ENCODE measurements around the gene SEPTIN11. TPM values are rescaled to one million over a fixed set of nuclear protein-coding genes. Genes with fewer than 3 reads are reported as not detected.

The SEPTIN11 gene
- total RNA-seq, 1 experiment from 2014 or later, result 125 TPM

- H3K27me3 Mint-ChIP-seq (ENCODE audit: low read depth), result peaks cover 5% of the 10 kb centered on the region
- H3K27ac Mint-ChIP-seq, result no peak overlapping the region
- H3K9me3 Mint-ChIP-seq, result peaks cover 35% of the 10 kb centered on the region
- peaks cover 4% of the 10 kb centered on the region for H3K4me1 Mint-ChIP-seq
- ChIA-PET CTCF (no interaction called here), POLR2A (no interaction called here)
- ATAC-seq (no peak), DNase-seq (ENCODE audit: low spot score) (no peak)
- H3K4me3 Mint-ChIP-seq, result no peak overlapping the region
- H3K36me3 Mint-ChIP-seq, result peaks cover 10% of the 10 kb centered on the region
- TF ChIP-seq SMAD4 (CRISPR knock-in tag; IDR thresholded peaks at IDR 0.05), result no peak
- TF ChIP-seq TEAD1 (CRISPR knock-in tag; IDR thresholded peaks at IDR 0.05), result no peak
- TF ChIP-seq TCF7 (CRISPR knock-in tag; IDR thresholded peaks at IDR 0.05; ENCODE audit: low read depth), result no peak
- no peak for TF ChIP-seq AFF4 (CRISPR knock-in tag; IDR thresholded peaks at IDR 0.05; ENCODE audit: borderline replicate concordance)
- TF ChIP-seq CBFB (CRISPR knock-in tag; IDR thresholded peaks at IDR 0.05; ENCODE audit: low read depth), result no peak
- no peak for TF ChIP-seq RORB (CRISPR knock-in tag; IDR thresholded peaks at IDR 0.05)
- no peak for TF ChIP-seq RELA (CRISPR knock-in tag; IDR thresholded peaks at IDR 0.05; ENCODE audit: borderline replicate concordance)
- no peak for TF ChIP-seq KAT7 (CRISPR knock-in tag; IDR thresholded peaks at IDR 0.05; ENCODE audit: borderline replicate concordance)
- no peak for TF ChIP-seq SMAD3 (CRISPR knock-in tag; IDR thresholded peaks at IDR 0.05; ENCODE audit: borderline replicate concordance)
- TF ChIP-seq CDX4 (CRISPR knock-in tag; IDR thresholded peaks at IDR 0.05; ENCODE audit: borderline replicate concordance), result no peak
- TF ChIP-seq OVOL2 (CRISPR knock-in tag; IDR thresholded peaks at IDR 0.05; ENCODE audit: borderline replicate concordance), result no peak
- no peak for TF ChIP-seq NR3C1 (CRISPR knock-in tag; conservative IDR thresholded peaks at IDR 0.05; ENCODE audit: low read depth)
- TF ChIP-seq STAT6 (CRISPR knock-in tag; conservative IDR thresholded peaks at IDR 0.05; ENCODE audit: low read depth), result no peak
- no peak for TF ChIP-seq ETV6 (CRISPR knock-in tag; IDR thresholded peaks at IDR 0.05)
- no peak for TF ChIP-seq IRF1 (CRISPR knock-in tag; IDR thresholded peaks at IDR 0.05)
- no peak for TF ChIP-seq CREM (CRISPR knock-in tag; IDR thresholded peaks at IDR 0.05)
- no peak for TF ChIP-seq ZBTB21 (CRISPR knock-in tag; IDR thresholded peaks at IDR 0.05; ENCODE audit: borderline replicate concordance)
These were observed 39.8 kb upstream of the SEPTIN11 start for GRCh38 chr4:76909711-76910110.

- Mint-ChIP-seq H3K27ac (no peak overlapping the region), H3K4me1 (peaks cover 6% of the 10 kb centered on the region), H3K36me3 (peaks cover 6% of the 10 kb centered on the region), H3K27me3 (ENCODE audit: low read depth) (peaks cover 18% of the 10 kb centered on the region), H3K9me3 (peaks cover 10% of the 10 kb centered on the region), H3K4me3 (no peak overlapping the region)
- DNase-seq (ENCODE audit: low spot score) (no peak), ATAC-seq (no peak)
- no peak for TF ChIP-seq IRF1 (CRISPR knock-in tag; IDR thresholded peaks at IDR 0.05)
- ChIA-PET POLR2A (interaction anchor here (0.6 to 0.7 kb wide), 2 partner anchors 604 to 990 kb away, joined by 3 read pairs; no protein-coding TSS in a partner anchor), CTCF (no interaction called here)
These were observed 28.8 kb upstream of the SEPTIN11 start for GRCh38 chr4:76920715-76921114.
